ENCODE measurements around the gene LMBRD1.

DNA sequence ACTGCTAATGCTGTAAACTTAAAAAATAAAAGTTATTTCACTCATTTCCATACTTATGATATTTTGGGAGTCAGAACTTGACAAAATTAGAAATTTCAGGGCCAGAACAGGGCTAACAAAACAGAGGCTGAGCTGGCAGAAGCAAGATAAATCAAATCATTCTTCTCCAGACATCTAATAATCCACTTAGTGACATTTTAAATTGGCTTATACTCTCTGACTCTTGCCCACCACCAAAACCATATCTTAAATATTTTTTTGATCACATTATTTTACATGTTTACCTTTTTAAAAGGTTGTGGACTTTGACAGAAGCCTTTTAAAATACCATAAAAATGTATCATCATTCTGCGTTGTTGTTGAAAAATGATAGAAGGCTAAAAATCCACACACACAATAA is 116.5 kb downstream of the LMBRD1 start:
- TF ChIP-seq, protein P1, sequence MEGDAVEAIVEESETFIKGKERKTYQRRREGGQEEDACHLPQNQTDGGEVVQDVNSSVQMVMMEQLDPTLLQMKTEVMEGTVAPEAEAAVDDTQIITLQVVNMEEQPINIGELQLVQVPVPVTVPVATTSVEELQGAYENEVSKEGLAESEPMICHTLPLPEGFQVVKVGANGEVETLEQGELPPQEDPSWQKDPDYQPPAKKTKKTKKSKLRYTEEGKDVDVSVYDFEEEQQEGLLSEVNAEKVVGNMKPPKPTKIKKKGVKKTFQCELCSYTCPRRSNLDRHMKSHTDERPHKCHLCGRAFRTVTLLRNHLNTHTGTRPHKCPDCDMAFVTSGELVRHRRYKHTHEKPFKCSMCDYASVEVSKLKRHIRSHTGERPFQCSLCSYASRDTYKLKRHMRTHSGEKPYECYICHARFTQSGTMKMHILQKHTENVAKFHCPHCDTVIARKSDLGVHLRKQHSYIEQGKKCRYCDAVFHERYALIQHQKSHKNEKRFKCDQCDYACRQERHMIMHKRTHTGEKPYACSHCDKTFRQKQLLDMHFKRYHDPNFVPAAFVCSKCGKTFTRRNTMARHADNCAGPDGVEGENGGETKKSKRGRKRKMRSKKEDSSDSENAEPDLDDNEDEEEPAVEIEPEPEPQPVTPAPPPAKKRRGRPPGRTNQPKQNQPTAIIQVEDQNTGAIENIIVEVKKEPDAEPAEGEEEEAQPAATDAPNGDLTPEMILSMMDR (IDR thresholded peaks at IDR 0.05 in 8 of 11, conservative IDR thresholded peaks at IDR 0.05 in 3 of 11) = no peak
- TF ChIP-seq POLR2A (IDR thresholded peaks at IDR 0.05) = no peak
- TF ChIP-seq POLR2AphosphoS5 (IDR thresholded peaks at IDR 0.05) = no peak

All from spleen (tissue), 7 donors.